GM19468 (cell line): Measurements from ENCODE around the gene TBL1X.

Experiments
- ATAC-seq: cut with Tn5 transposase; IDR thresholded peaks from one replicate; pipeline ENCODE4 v1.9.1; 2021; ENCODE audit warnings: mild to moderate bottlenecking, moderate library complexity, moderate number of reproducible peaks; ENCODE audit not compliant: unreplicated experiment; ENCODE audit errors: extremely low read depth

Gene TBL1X

DNA sequence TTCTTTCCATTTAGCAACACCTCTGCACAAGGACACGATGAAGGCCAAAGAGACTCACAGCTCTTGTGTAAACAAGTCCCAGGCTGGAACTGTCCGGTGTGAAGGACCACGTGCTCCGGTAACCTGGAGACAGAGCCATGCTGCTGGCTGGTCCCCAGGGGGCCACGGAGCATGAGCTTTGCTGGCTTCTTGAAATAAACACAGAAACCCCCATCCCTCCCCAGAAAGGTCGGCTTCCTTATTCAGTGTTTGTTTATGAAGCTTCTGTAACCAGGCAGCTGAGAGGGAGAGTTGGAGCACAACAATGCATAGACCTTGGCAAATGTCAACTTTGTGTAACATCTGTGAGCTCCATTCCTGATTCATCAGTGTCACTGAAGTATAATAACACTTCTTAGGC lies 191.4 kb downstream of the TBL1X start:
- ATAC-seq: no peak

DNA sequence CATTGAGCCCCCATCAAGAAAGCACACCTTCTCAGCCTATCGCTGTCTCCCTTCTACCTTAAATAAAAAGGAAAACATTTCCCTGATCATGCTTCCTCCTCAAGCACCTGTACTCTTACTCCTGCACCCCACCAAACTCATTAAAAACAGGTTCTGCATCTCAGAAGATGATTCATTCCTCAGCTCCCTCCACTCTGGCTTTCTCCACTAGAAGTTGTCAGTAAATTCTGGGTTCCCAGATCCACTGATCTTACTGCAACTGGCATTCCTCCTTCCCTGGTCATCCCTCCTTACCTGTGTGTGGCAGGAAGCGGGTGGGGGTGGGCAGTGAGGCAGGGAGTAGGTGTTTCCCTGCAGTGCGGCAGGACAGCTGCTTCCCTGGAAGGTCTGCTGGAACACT lies 192.0 kb downstream of the TBL1X start:
- ATAC-seq: no peak

GRCh38 chrX:9657590-9658256 lies 192.9 kb downstream of the TBL1X start:
- ATAC-seq: no peak

DNA sequence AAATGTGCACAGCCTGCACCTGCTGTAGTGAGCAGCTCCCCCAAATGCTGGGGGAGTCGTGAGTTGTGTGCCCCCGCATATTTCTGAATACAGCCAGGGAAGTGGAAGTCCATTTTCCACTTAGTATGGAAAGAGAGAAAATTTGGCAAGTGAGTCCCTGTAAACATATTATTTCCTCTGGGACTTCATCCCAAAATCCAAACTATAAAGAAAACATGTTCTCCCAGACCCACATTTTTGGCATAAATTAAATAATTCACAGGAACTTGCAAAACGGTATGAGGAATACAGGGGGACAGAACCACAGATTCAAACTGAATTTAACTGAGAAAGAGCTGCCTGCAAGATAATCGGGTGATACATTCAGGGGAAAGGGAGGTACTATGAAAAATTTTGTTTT lies 193.6 kb downstream of the TBL1X start:
- ATAC-seq: no peak

- ATAC-seq: no peak
Observed at GRCh38 chrX:9659571-9660195, 194.8 kb downstream of the TBL1X start.

DNA sequence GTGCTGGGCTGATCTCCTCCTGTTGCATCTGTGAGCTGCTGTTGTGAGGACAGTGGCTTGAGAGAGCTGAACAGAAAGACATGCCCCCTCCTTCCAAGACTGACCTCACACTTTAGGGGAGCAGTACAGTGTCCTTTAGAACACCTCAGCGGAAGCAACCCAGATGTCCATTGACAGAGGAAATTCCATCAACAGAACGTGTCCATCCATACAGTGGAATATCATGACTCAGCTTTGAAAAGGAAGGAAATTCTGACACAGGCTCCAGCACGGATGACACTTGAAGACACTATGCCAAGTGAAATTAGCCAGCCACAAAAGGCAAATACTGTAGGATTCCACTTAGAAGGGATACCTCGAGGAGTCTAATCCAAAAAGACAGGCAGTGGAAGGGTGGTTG lies 197.3 kb downstream of the TBL1X start:
- ATAC-seq: no peak

GRCh38 chrX:9663216-9663615 lies 198.4 kb downstream of the TBL1X start:
- no peak for ATAC-seq

DNA sequence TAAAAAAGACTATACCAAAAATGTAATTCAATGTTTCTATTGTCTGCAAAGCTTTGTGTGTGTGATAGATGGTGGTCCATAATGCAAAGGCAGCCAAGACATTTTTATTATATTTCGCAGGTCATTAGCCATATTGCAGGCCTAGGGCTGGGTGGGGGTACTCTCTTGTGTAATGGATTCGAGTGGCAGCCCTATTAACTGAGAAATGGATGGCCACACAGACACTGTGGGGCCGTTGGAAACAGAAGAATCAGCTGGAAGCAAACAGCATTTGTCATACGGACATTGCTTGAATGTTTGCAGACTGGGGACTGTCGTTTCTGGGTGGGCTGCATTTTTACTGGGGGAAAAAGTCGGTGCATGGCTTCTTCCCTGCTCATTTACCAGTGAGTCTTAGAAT lies 199.4 kb downstream of the TBL1X start:
- no peak for ATAC-seq

- ATAC-seq: no peak
Observed at GRCh38 chrX:9665113-9665512, 200.3 kb downstream of the TBL1X start.

DNA sequence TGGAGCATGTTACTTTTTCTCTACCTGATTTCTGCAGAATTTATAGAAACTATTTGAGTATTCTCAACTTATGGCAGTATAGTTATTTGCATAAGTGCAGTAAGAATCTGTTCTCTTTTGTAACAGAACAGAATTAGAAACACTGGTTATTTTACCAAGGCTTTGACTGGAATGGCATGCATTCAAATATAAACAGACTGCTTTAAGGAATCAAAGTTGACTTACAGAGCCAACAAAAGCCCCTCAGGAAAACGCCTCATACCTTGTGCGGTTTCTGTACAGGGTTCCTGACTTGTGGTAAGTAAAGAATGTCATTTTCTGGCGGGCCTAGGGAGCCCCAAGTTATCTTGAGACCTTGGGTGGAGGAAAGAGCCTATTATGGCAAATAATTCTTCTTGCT lies 203.7 kb downstream of the TBL1X start:
- ATAC-seq: no peak

DNA sequence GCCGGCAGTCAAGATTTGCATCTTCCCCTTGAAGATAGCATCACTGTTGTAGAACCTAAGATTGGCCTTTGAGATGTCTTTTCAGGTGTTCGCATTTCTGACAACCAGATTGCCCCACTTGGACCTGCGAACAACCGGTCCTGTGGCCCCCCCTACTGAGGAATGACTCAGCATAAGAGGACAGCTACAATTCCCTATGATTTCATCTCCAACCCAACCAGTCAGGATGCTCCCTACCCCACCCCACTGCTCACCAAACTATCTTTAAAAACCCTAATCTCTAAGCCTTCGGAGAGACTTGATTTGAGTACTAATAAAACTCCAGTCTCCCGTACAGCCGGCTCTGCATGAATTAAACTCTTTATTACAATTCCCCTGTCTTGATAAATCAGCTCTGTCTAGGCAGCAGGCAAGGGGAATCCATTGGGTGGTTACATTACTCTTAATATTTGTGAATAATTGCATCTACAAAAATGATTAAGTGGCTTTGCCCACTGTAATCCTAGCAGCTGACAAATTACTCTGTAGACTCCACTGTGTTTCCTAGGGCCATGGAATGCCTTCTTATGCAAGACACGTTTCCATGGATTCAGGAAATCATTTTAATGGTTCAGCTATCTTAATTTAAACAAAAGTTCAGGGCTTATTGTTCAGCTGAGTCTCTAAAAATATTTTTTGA lies 205.4 kb downstream of the TBL1X start:
- no peak for ATAC-seq

- ATAC-seq: peak; percentile 48
Observed at GRCh38 chrX:9671998-9672397, 207.1 kb downstream of the TBL1X start.

- no peak for ATAC-seq
Observed at GRCh38 chrX:9676306-9676705, 211.4 kb downstream of the TBL1X start.

DNA sequence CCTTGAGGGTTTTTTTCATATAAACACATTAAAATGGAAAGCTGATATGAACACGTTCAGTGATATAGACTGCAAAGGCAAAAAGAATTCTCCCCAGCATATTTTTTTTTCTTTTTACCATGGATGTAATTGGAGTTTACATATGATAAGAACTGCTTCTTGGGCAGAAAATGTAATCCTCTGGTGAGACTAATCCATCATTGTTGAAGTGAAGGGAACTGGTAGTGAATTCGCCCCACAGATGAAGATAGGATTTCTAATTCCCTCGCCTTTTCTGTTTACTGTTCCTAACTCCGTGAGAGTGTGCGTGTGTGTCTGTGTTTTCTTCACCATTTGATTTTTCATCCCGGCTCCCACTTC lies 211.9 kb downstream of the TBL1X start:
- no peak for ATAC-seq

GRCh38 chrX:9677098-9677739 lies 212.4 kb downstream of the TBL1X start:
- peak; percentile 95 for ATAC-seq

DNA sequence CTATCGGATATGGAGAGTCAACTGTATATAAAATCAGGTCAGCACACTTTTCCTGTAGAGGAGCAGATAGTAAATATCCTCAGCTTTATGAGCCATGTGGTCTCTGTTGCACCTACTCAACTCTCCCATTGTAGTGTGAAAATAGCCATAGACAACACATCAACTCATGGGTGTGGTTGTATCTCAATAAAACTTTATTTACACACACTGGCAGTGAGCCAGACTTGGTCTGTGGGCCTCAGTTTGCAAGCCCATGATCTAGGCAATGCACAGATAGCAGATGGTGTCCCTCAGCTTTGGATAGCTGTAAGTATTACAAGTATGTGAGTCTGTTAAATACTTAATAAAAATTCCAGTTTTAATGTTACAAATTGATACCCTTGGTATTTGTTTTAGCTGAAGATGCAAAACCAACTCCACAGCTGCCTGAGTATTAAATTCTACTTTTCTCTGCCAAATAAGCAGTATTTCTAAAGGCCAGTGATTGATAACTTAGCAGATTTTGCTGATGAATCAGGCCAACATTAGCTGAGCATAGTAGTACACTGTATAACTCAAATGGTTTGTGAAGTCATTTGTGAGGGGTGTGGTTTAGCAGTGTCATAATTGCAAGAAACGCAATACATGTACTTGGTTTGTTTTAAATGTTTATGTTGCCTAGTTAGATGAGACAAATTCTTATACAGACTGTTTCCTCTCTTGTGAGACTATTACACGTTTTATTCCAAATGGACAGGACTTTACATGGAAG lies 213.5 kb downstream of the TBL1X start:
- ATAC-seq: no peak

GRCh38 chrX:9681011-9681410 lies 216.2 kb downstream of the TBL1X start:
- no peak for ATAC-seq

DNA sequence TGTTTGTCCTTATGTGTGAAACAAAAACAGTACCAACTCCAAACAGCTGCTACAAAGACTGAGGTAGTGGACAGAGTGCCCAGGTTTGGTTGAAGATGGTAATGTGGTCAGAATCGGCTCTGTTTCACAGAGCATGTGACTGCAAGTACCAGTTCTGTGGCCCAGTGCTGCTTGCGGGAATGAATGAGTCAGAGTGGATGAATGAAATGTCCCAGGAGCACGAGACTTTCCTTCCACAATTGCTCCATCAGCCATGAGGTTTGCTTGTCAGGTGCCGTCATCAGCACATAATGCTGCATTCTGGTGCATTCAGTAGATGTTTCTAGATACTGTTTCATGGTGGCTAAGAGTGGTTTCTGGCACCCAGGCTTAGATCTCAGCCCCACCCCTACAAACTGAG lies 216.6 kb downstream of the TBL1X start:
- no peak for ATAC-seq

- ATAC-seq: no peak
Observed at GRCh38 chrX:9682456-9682855, 217.6 kb downstream of the TBL1X start.

- no peak for ATAC-seq
Observed at GRCh38 chrX:9682861-9683260, 218.0 kb downstream of the TBL1X start.

GRCh38 chrX:9683350-9683749 lies 218.5 kb downstream of the TBL1X start:
- ATAC-seq: no peak
